Ishikawa (cell line): ENCODE results near the gene MXD1.

ENCODE experiments used
- CEBPB ChIP-seq: IDR thresholded peaks from 2 replicates; pipeline ENCODE4 v1.6.1; 2012
- EGR1 ChIP-seq: IDR thresholded peaks from 2 replicates; pipeline ENCODE4 v1.6.1; 2012
- EP300 ChIP-seq: IDR thresholded peaks from 2 replicates; pipeline ENCODE4 v1.6.1; 2012; ENCODE audit warnings: borderline replicate concordance
- FOXM1 ChIP-seq: IDR thresholded peaks from 2 replicates; pipeline ENCODE4 v1.6.1; 2012; ENCODE audit warnings: low read depth, borderline replicate concordance
- MAX ChIP-seq: IDR thresholded peaks from 2 replicates; pipeline ENCODE4 v1.6.1; 2012
- NFIC ChIP-seq: IDR thresholded peaks from 2 replicates; pipeline ENCODE4 v1.6.1; 2012
- RAD21 ChIP-seq: IDR thresholded peaks from 2 replicates; pipeline ENCODE4 v1.6.1; 2012; ENCODE audit warnings: low read depth
- TAF1 ChIP-seq: IDR thresholded peaks from 2 replicates; pipeline ENCODE4 v1.6.1; 2012; ENCODE audit warnings: low read depth, mild to moderate bottlenecking
- TCF12 ChIP-seq: IDR thresholded peaks from 2 replicates; pipeline ENCODE4 v1.6.1; 2012; ENCODE audit warnings: low read depth
- TEAD4 ChIP-seq: IDR thresholded peaks from 2 replicates; pipeline ENCODE4 v1.6.1; 2012
- ZBTB7A ChIP-seq: IDR thresholded peaks from 2 replicates; pipeline ENCODE4 v1.6.1; 2012; ENCODE audit warnings: low read depth
- TF ChIP-seq, protein P1 (sequence below): IDR thresholded peaks from 2 replicates; pipeline ENCODE4 v1.6.1; 2012; ENCODE audit warnings: low read depth, mild to moderate bottlenecking
- TF ChIP-seq, protein P2 (sequence below): IDR thresholded peaks from 2 replicates; pipeline ENCODE4 v1.6.1; 2012

Gene MXD1

GRCh38 chr2:69937968-69938367 lies 23.1 kb downstream of the MXD1 start:
- TF ChIP-seq, protein P1, sequence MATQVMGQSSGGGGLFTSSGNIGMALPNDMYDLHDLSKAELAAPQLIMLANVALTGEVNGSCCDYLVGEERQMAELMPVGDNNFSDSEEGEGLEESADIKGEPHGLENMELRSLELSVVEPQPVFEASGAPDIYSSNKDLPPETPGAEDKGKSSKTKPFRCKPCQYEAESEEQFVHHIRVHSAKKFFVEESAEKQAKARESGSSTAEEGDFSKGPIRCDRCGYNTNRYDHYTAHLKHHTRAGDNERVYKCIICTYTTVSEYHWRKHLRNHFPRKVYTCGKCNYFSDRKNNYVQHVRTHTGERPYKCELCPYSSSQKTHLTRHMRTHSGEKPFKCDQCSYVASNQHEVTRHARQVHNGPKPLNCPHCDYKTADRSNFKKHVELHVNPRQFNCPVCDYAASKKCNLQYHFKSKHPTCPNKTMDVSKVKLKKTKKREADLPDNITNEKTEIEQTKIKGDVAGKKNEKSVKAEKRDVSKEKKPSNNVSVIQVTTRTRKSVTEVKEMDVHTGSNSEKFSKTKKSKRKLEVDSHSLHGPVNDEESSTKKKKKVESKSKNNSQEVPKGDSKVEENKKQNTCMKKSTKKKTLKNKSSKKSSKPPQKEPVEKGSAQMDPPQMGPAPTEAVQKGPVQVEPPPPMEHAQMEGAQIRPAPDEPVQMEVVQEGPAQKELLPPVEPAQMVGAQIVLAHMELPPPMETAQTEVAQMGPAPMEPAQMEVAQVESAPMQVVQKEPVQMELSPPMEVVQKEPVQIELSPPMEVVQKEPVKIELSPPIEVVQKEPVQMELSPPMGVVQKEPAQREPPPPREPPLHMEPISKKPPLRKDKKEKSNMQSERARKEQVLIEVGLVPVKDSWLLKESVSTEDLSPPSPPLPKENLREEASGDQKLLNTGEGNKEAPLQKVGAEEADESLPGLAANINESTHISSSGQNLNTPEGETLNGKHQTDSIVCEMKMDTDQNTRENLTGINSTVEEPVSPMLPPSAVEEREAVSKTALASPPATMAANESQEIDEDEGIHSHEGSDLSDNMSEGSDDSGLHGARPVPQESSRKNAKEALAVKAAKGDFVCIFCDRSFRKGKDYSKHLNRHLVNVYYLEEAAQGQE = no peak
- TF ChIP-seq MAX = no peak
- TF ChIP-seq RAD21 = no peak
- no peak for TF ChIP-seq TCF12

DNA sequence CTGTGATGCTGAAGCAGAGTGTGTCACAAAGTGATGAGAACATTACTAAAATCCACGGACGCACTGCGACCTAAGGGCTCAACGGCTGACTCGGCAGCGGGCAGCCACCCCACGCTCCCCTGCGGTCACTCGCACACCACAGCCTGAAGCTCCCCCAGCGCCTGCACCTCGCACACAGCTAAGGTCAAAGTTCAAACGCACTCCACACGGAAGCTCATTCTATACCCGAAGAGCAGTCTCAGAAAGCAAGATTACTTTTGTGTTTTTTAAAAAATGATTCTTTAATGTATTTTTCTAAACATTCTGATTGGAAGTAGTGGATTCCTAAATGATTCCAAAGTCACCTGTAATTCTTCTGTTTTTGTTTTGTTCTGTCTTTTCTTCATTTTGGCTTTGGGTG lies 24.8 kb downstream of the MXD1 start:
- TF ChIP-seq TAF1 (no peak), MAX (no peak), FOXM1 (no peak), ZBTB7A (no peak), TEAD4 (no peak), EP300 (no peak)
- TF ChIP-seq, protein P1 = no peak

DNA sequence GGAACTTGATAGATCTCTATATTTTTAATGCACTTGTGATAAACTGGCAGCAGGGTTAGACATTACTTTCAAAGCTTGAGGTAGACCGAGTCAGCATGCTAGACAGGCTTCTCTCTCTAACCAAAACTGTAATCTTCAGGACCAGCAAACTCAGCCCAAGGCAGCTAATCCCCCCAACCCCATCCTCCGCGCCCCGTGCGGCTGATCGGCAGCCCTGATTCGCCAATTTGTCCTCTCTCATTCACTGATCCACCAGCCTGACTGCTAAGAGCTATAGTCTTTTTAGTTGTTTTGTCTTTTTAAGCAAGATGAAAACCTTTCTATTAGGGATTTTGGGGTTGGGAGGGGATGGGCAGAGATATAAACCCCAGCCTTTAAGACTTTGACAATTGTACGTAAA lies 25.8 kb downstream of the MXD1 start:
- no peak for TF ChIP-seq CEBPB

- no peak for TF ChIP-seq EGR1
- TF ChIP-seq TEAD4 = no peak
- TF ChIP-seq RAD21 = no peak
- TF ChIP-seq EP300 = no peak
- no peak for TF ChIP-seq MAX
- TF ChIP-seq, protein P2, sequence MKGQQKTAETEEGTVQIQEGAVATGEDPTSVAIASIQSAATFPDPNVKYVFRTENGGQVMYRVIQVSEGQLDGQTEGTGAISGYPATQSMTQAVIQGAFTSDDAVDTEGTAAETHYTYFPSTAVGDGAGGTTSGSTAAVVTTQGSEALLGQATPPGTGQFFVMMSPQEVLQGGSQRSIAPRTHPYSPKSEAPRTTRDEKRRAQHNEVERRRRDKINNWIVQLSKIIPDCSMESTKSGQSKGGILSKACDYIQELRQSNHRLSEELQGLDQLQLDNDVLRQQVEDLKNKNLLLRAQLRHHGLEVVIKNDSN = no peak
- TF ChIP-seq TCF12 = no peak
- no peak for TF ChIP-seq TAF1
- no peak for TF ChIP-seq CEBPB
- no peak for TF ChIP-seq NFIC
- TF ChIP-seq ZBTB7A = no peak
- TF ChIP-seq, protein P1 = no peak
These were observed 28.3 kb downstream of the MXD1 start for GRCh38 chr2:69943000-69943842.

DNA sequence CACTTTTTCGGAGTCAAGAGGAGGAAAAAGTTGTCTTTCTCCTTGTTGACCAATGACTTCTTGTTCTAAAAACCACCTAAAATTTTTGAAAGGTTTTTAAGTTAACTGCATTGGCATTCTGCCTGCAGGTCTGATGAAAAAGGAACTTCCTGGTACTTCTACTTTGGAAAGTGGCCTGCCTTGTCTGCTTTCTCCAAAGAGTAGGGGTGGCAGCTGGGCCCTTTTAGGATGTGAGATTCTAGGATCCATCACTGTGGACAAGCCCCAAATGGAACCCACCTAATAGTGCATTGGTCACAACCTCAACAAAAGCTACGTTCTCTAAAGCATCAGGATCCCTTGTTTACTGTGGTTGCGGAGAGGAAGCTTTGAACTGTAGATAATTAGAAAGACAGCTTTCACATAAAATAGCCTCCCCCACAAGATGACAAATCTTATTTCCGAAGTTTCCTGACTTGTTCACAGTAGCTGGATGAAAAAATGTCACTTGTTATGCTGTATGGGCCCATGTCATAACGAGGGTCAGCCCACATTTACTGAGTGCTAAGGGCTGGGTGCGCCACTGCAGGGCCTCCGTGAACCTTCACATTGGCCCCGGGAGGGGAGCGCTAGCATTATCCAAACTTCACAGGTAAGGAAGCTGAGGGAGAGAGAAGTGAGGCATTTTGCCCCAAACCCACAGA lies 29.1 kb downstream of the MXD1 start:
- TF ChIP-seq EP300 (no peak), TCF12 (no peak), ZBTB7A (no peak), TAF1 (no peak), CEBPB (no peak), TEAD4 (no peak)

DNA sequence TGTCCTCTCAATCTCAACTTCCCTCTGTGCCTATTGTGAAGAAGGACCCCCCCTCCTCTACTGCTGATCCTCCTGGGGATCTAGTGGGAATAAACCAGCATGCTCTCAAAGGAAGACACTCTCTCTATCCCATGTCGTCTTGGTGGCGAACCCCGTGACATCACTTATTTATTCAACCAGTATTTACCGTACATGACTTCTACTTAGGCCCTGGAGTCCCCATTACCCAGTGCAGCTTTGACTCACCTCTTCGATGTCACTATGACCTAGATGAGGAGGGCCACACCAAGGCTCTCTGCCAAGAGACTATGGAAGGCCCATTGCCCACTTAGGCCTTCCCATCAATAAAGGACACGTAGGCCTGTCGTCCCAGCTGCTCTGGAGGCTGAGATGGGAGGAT lies 29.8 kb downstream of the MXD1 start:
- TF ChIP-seq TAF1 (no peak), ZBTB7A (no peak), CEBPB (no peak), RAD21 (no peak)
- TF ChIP-seq, protein P2 = no peak
- TF ChIP-seq, protein P1 = no peak
